HG03378 (cell line): ENCODE measurements around the gene SIGMAR1.

ENCODE experiments used
- ATAC-seq: cut with Tn5 transposase; IDR thresholded peaks from one replicate; pipeline ENCODE4 v1.9.1; 2021; ENCODE audit warnings: mild to moderate bottlenecking, moderate library complexity; ENCODE audit not compliant: unreplicated experiment

The SIGMAR1 gene

GRCh38 chr9:34637356-34638137, at the start of gene SIGMAR1:
SIGMAR1 (minus strand) TSS chr9:34637787; CDS start chr9:34637697, 90 bp downstream.
- ATAC-seq, result peak; percentile 67

GRCh38 chr9:34686732-34687131, 49.1 kb upstream of the SIGMAR1 start:
- no peak for ATAC-seq

- ATAC-seq, result no peak
These were observed 48.6 kb upstream of the SIGMAR1 start for GRCh38 chr9:34686231-34686630.

- ATAC-seq, result no peak
These were observed 48.0 kb upstream of the SIGMAR1 start for GRCh38 chr9:34685591-34685990.

- ATAC-seq, result no peak
These were observed 47.2 kb upstream of the SIGMAR1 start for GRCh38 chr9:34684816-34685215.

- ATAC-seq, result no peak
These were observed 46.6 kb upstream of the SIGMAR1 start for GRCh38 chr9:34684145-34684544.

GRCh38 chr9:34675869-34676268, 38.3 kb upstream of the SIGMAR1 start:
- ATAC-seq, result no peak

- no peak for ATAC-seq
These were observed 37.6 kb upstream of the SIGMAR1 start for GRCh38 chr9:34675048-34675714.

- ATAC-seq, result no peak
These were observed 36.9 kb upstream of the SIGMAR1 start for GRCh38 chr9:34674440-34674839.

GRCh38 chr9:34671307-34671706, 33.7 kb upstream of the SIGMAR1 start:
- ATAC-seq, result no peak

GRCh38 chr9:34669809-34670562, 32.4 kb upstream of the SIGMAR1 start:
- no peak for ATAC-seq

- ATAC-seq, result peak; percentile 69
These were observed 28.0 kb upstream of the SIGMAR1 start for GRCh38 chr9:34665381-34666250.

- no peak for ATAC-seq
These were observed 27.4 kb upstream of the SIGMAR1 start for GRCh38 chr9:34665067-34665380.

GRCh38 chr9:34664281-34665066, 26.9 kb upstream of the SIGMAR1 start:
- no peak for ATAC-seq

GRCh38 chr9:34663303-34663605, 25.7 kb upstream of the SIGMAR1 start:
- ATAC-seq, result no peak

GRCh38 chr9:34662526-34663302, 25.1 kb upstream of the SIGMAR1 start, which contains the start of gene CCL27:
CCL27 (minus strand) TSS chr9:34662657; CDS start chr9:34662633, 24 bp downstream.
- no peak for ATAC-seq

- ATAC-seq, result no peak
These were observed 22.1 kb upstream of the SIGMAR1 start for GRCh38 chr9:34659592-34660253.

GRCh38 chr9:34658461-34658860, 20.9 kb upstream of the SIGMAR1 start:
- no peak for ATAC-seq

- ATAC-seq, result no peak
These were observed 19.4 kb upstream of the SIGMAR1 start for GRCh38 chr9:34656992-34657391.
